ENCODE results near the gene AP2S1.

The AP2S1 gene

GRCh38 chr19:46798713-46799112 lies 51.9 kb downstream of the AP2S1 start:
- DNase-seq: no peak

GRCh38 chr19:46797881-46798280 lies 52.8 kb downstream of the AP2S1 start:
- no peak for DNase-seq

- no peak for DNase-seq
Measured at GRCh38 chr19:46791944-46792343, 58.7 kb downstream of the AP2S1 start.

GRCh38 chr19:46789371-46789770 lies 61.3 kb downstream of the AP2S1 start:
- DNase-seq: no peak

- DNase-seq: no peak
Measured at GRCh38 chr19:46788968-46789338, 61.7 kb downstream of the AP2S1 start.

- peak; percentile 85 to 98 (median 93) for DNase-seq
Measured at GRCh38 chr19:46788262-46788967, 62.2 kb downstream of the AP2S1 start, which contains the start of gene SLC1A5. Gene SLC1A5 (minus strand): TSS chr19:46788594. CDS start chr19:46787965, 629 bp downstream.
